Cardiac muscle cell (in vitro differentiated cells and primary cell): ENCODE measurements around the gene NPY. TPM values are rescaled to one million over a fixed set of nuclear protein-coding genes. Genes with fewer than 3 reads are reported as not detected.
"Not testable (repeated sequence)": the region's sequence is repeated elsewhere in the genome, so short reads cannot be mapped to it uniquely, and the experiment has no call there.

Source experiments
- DNase-seq, 2 donors: peaks; one replicate each; pipeline versions ENCODE4 v3.0.0 to v3.0.0-alpha.2; 2010 to 2017; ENCODE audit warnings: low read depth in 1 of 2, low spot score in 1 of 2
- H3K27ac ChIP-seq: fragments of 200-600 bp; sonication (generic); 2 replicates; pipeline ENCODE4 v1.5.1; 2016
- H3K27me3 ChIP-seq: fragments of 200-600 bp; sonication (generic); 2 replicates; pipeline ENCODE4 v1.6.0; 2016; ENCODE audit warnings: control low read depth
- H3K36me3 ChIP-seq: fragments of 200-600 bp; sonication (generic); 2 replicates; pipeline ENCODE4 v1.5.1; 2016; ENCODE audit warnings: control low read depth
- H3K4me1 ChIP-seq: fragments of 200-600 bp; sonication (generic); 2 replicates; pipeline ENCODE4 v1.8.1; 2017; ENCODE audit warnings: low read depth, mild to moderate bottlenecking, mixed run types
- H3K4me3 ChIP-seq: fragments of 200-600 bp; sonication (generic); 2 replicates; pipeline ENCODE4 v1.5.1; 2016; ENCODE audit warnings: mild to moderate bottlenecking
- H3K9me3 ChIP-seq: fragments of 200-600 bp; sonication (generic); 2 replicates; pipeline ENCODE4 v1.5.1; 2017; ENCODE audit warnings: low read depth, mild to moderate bottlenecking, control low read depth
- CTCF ChIP-seq: IDR thresholded peaks from 2 replicates; pipeline ENCODE4 v1.5.1; 2012; ENCODE audit warnings: low read depth, mild to moderate bottlenecking, low read length
- polyA plus RNA-seq: library from polyadenylated mRNA; unstranded; fragments of >200 nt; fragmentation: Nextera tagmentation; extraction: Ambion mirVana; gene quantifications from 2 replicates; pipeline ENCODE4 v1.2.1, GENCODE V29; 2016
- total RNA-seq: library from RNA; depleted of rRNA; stranded (reverse); fragments of >200 nt; gene quantifications from 2 replicates; pipeline ENCODE4 v1.2.3, GENCODE V29; 2016

NPY gene
- total and polyA plus RNA-seq, 2 experiments from 2014 or later = 3.5 to 5.1 TPM

GRCh38 chr7:24249266-24249665 lies 34.7 kb upstream of the NPY start:
- Histone ChIP-seq H3K4me1 (no peaks in the 10 kb centered on the region), H3K27me3 (no peaks in the 10 kb centered on the region), H3K9me3 (no peaks in the 10 kb centered on the region), H3K36me3 (no peaks in the 10 kb centered on the region), H3K27ac (no peak overlapping the region), H3K4me3 (no peak overlapping the region)
- no peak for TF ChIP-seq CTCF
- no peak for DNase-seq

- Histone ChIP-seq H3K4me1 (no peaks in the 10 kb centered on the region), H3K36me3 (no peaks in the 10 kb centered on the region), H3K27ac (no peak overlapping the region), H3K4me3 (no peak overlapping the region), H3K27me3 (no peaks in the 10 kb centered on the region), H3K9me3 (no peaks in the 10 kb centered on the region)
- no peak for TF ChIP-seq CTCF
- DNase-seq = no peak
Observed at GRCh38 chr7:24251568-24251967, 32.4 kb upstream of the NPY start.

- H3K4me1 ChIP-seq = no peaks in the 10 kb centered on the region
- no peaks in the 10 kb centered on the region for H3K9me3 ChIP-seq
- no peaks in the 10 kb centered on the region for H3K27me3 ChIP-seq
- no peak overlapping the region for H3K27ac ChIP-seq
- no peaks in the 10 kb centered on the region for H3K36me3 ChIP-seq
- no peak overlapping the region for H3K4me3 ChIP-seq
- DNase-seq = no peak
- no peak for TF ChIP-seq CTCF
Observed at GRCh38 chr7:24255139-24255538, 28.9 kb upstream of the NPY start.

DNA sequence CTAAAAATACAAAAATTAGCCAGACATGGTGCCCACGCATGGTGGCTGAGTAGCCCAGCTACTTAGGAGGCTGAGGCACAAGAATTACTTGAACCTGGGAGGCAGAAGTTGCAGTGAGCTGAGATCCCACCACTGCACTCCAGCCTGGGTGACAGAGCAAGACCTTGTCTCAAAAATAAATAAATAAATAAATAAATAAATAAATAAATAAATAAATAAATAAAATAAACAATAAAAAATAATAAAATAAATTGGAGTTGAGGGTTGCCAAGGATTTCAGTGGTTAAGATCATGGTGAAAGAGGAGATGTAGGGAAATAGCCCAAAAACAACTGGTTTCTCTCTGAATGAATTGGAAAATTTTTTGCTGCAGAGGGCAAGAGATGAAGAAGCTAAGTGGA lies 25.7 kb upstream of the NPY start:
- H3K4me1 ChIP-seq, H3K36me3 ChIP-seq, DNase-seq, H3K27ac ChIP-seq, H3K4me3 ChIP-seq, H3K27me3 ChIP-seq, H3K9me3 ChIP-seq: not testable (repeated sequence)

GRCh38 chr7:24271938-24272337 lies 12.1 kb upstream of the NPY start:
- Histone ChIP-seq H3K9me3 (no peaks in the 10 kb centered on the region), H3K4me1 (no peaks in the 10 kb centered on the region), H3K27ac (no peak overlapping the region), H3K36me3 (no peaks in the 10 kb centered on the region), H3K27me3 (no peaks in the 10 kb centered on the region), H3K4me3 (no peak overlapping the region)
- DNase-seq = no peak
- TF ChIP-seq CTCF = no peak

DNA sequence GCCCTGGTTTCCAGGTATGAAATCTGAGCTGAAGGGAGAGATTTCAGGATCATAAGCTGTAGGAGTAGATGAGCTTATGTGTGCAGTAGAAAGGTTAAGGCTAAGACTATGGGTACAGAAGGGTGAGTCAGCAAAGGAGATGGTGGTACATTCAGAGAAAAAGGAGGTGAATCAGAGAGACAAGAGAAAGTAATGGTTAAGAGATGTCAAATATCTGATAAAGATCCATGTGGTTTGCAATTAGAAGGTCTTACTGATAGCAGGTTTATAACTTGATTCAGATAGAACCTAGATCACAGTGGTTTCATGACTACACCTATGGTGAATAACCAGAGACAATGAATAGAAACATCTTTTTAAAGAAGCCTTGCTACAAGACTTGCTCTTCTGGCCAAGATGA lies 4.5 kb upstream of the NPY start:
- Histone ChIP-seq H3K9me3 (no peaks in the 10 kb centered on the region), H3K4me3 (no peak overlapping the region), H3K27ac (no peak overlapping the region), H3K36me3 (no peaks in the 10 kb centered on the region), H3K27me3 (peaks cover 33% of the 10 kb centered on the region), H3K4me1 (no peaks in the 10 kb centered on the region)
- TF ChIP-seq CTCF = no peak
- DNase-seq = no peak
